Measurements from ENCODE around the gene WDR1.

Gene WDR1

GRCh38 chr4:10031668-10032590 is 84.7 kb downstream of the WDR1 start:
- Mint-ChIP-seq H3K9me3 (no peaks in the 10 kb centered on the region), H3K27me3 (peaks cover 15% of the 10 kb centered on the region), H3K27ac (no peak overlapping the region), H3K4me3 (no peak overlapping the region), H3K4me1 (ENCODE audit: low read depth) (peaks cover 10% of the 10 kb centered on the region), H3K36me3 (ENCODE audit: low read depth) (no peaks in the 10 kb centered on the region)
- DNase-seq: no peak

DNA sequence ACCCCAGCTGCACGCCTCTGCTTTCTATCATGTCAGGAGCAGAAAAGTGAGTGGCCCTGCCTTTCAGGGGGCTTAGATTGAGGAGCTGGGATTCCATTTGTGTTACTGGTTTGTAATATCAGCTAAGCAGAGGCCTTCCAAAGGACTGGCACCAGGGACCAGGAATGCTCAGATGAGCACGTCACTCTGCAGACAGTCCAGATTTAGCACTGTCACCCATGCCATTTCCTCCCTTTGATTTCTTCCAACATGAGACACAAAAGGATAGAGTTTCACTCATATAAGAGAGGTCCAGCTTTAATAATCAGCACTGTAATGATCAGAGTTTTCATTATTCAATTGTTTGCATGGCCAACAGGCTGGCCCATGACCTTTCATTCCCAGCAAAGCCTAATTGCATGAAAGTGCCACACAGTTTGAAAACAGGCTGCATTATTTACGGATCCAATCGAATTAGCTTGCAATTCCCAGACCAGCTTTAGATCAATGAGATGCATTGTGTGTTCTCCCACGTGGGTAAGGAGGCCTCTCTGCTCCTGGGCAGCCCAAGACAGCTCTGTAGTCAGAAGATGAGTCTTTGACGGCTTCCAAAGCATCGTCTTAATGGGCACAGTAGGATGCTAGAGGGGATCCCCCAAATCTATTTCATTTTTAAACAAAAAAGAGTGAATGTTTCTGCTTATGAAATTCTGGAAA is 85.5 kb downstream of the WDR1 start:
- Mint-ChIP-seq H3K4me3 (no peak overlapping the region), H3K27ac (no peak overlapping the region), H3K27me3 (peaks cover 15% of the 10 kb centered on the region), H3K9me3 (no peaks in the 10 kb centered on the region), H3K4me1 (ENCODE audit: low read depth) (peaks cover 10% of the 10 kb centered on the region), H3K36me3 (ENCODE audit: low read depth) (no peaks in the 10 kb centered on the region)
- no peak for DNase-seq

DNA sequence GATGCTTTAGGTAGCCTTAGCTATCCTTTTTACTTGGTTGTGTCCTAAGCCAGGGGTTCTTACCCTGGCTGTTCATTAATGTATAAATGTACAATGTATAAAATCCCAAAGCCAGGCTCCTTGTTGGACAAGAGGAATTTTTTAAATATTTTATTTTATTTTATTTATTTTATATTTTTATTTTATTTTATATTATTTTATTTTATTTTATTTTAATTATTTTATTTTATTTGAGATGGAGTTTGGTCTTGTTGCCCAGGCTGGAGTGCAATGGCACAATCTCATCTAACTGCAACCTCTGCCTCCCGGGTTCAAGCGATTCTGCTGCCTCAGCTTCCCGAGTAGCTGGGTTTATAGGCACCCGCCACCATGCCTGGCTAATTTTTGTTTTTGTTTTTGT is 87.2 kb downstream of the WDR1 start:
- Mint-ChIP-seq H3K4me1 (ENCODE audit: low read depth) (peaks cover 10% of the 10 kb centered on the region), H3K9me3 (no peaks in the 10 kb centered on the region), H3K36me3 (ENCODE audit: low read depth) (no peaks in the 10 kb centered on the region), H3K4me3 (no peak overlapping the region), H3K27ac (no peak overlapping the region), H3K27me3 (peaks cover 15% of the 10 kb centered on the region)
- DNase-seq: no peak

- Mint-ChIP-seq H3K4me3 (no peak overlapping the region), H3K4me1 (ENCODE audit: low read depth) (peaks cover 9% of the 10 kb centered on the region), H3K27ac (no peak overlapping the region), H3K36me3 (ENCODE audit: low read depth) (no peaks in the 10 kb centered on the region), H3K27me3 (peaks cover 13% of the 10 kb centered on the region), H3K9me3 (no peaks in the 10 kb centered on the region)
- DNase-seq: no peak
Observed at GRCh38 chr4:10028910-10029309, 87.7 kb downstream of the WDR1 start.

GRCh38 chr4:10026485-10026884 is 90.1 kb downstream of the WDR1 start:
- no peak for DNase-seq
- Mint-ChIP-seq H3K27ac (no peak overlapping the region), H3K27me3 (peaks cover 3% of the 10 kb centered on the region), H3K9me3 (no peaks in the 10 kb centered on the region), H3K4me3 (no peak overlapping the region), H3K36me3 (ENCODE audit: low read depth) (no peaks in the 10 kb centered on the region), H3K4me1 (ENCODE audit: low read depth) (no peaks in the 10 kb centered on the region)

- no peaks in the 10 kb centered on the region for H3K4me1 Mint-ChIP-seq (ENCODE audit: low read depth)
- H3K9me3 Mint-ChIP-seq: no peaks in the 10 kb centered on the region
- H3K4me3 Mint-ChIP-seq: no peak overlapping the region
- no peak overlapping the region for H3K27ac Mint-ChIP-seq
- no peak for DNase-seq
- H3K36me3 Mint-ChIP-seq (ENCODE audit: low read depth): no peaks in the 10 kb centered on the region
- peaks cover 3% of the 10 kb centered on the region for H3K27me3 Mint-ChIP-seq
Observed at GRCh38 chr4:10025230-10025806, 91.3 kb downstream of the WDR1 start.
